GM12892 (cell line): ENCODE data around the gene DAP3.
"Not testable (repeated sequence)": the region's sequence is repeated elsewhere in the genome, so short reads cannot be mapped to it uniquely, and the experiment has no call there.

Source experiments
- DNase-seq: peaks from one replicate; pipeline ENCODE4 v3.0.0; 2011; ENCODE audit not compliant: insufficient read length
- FAIRE-seq: peaks from 2 replicates; lab custom pipeline; 2011; peaks lifted over from hg19 to GRCh38; lab: Jason Lieb, UNC
- POLR2A ChIP-seq: IDR thresholded peaks from 2 replicates; pipeline ENCODE4 v1.6.1; 2011; ENCODE audit warnings: low read depth, low read length, control low read depth
- POLR2AphosphoS5 ChIP-seq: IDR thresholded peaks from 2 replicates; pipeline ENCODE4 v1.6.1; 2011; ENCODE audit warnings: low read depth, low read length, control low read depth
- TAF1 ChIP-seq: IDR thresholded peaks from 2 replicates; pipeline ENCODE4 v1.6.1; 2011; ENCODE audit warnings: low read depth, mild to moderate bottlenecking, control low read depth, low read length, borderline replicate concordance

DAP3 gene

DNA sequence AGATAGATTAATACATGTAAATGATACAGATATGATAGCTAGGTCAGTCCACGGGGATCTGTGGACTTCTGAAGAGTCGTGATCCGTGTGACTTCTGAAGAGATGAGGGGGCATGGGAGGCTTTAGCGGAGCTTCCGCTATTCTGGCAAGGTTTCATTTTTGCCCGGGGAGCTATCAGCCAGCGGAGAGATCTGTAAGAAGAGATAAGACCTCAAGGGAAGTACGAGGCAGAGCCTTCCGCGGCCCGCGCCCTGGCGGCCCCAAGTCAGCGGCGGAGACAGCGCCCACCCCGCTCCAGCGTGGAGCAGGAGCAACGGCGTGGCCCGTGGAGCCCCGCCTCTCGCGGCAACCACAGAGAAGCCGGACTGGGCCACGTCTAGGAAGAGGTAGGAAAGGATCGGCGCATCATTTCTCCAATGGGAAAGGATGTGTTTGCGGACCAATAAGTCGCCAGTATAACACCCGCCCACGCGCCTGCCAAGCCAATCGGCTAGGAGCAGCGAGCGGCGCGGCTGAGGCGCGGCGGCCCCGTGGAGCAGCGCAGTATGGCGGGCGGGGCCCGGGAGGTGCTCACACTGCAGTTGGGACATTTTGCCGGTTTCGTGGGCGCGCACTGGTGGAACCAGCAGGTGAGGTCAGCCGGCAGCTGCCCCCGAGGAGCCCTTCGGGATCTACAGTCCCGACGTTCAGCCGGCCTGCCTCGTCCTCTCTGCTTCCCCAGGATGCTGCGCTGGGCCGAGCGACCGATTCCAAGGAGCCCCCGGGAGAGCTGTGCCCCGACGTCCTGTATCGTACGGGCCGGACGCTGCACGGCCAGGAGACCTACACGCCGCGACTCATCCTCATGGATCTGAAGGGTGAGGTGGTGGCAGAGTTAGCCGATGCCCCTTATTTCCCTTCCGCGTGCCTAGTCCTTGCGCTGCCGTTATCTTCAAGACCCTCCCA lies 56.7 kb downstream of the DAP3 start:
- TF ChIP-seq TAF1 (peak; percentile 70; the same call in 1 of the 2 replicates), POLR2AphosphoS5 (peak; percentile 87), POLR2A (peak; percentile 91)
- FAIRE-seq (peak; percentile 89), DNase-seq (peak; percentile 58)

DNA sequence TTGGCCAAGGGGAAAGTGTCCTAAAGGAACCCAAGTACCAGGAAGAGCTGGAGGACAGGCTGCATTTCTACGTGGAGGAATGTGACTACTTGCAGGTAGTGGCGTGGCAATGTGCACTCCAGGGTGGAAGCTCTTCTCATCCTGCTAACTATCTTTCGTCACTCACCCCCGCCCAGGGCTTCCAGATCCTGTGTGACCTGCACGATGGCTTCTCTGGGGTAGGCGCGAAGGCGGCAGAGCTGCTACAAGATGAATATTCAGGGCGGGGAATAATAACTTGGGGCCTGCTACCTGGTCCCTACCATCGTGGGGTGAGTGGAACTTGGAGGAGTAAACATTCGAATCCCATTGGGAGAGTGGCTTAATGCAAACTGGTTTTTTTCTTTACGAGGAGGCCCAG lies 58.7 kb downstream of the DAP3 start:
- DNase-seq, FAIRE-seq: not testable (repeated sequence)

DNA sequence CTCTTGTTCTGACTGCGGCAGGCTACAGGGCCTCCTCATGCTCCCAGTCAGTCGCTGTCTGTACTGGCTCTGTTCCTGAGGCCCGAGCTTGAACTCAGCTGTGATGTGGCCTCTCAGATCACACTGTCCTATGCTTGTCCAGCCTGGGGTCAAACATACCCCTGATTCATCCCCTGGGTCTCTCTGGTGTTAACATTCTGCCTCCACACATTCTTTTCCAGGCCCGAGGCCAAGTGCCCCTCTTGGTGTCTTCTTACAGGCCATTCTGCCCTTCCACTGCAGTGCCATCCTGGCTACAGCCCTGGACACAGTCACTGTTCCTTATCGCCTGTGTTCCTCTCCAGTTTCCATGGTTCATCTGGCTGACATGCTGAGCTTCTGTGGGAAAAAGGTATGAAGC lies 59.2 kb downstream of the DAP3 start:
- DNase-seq = not testable (repeated sequence)

DNA sequence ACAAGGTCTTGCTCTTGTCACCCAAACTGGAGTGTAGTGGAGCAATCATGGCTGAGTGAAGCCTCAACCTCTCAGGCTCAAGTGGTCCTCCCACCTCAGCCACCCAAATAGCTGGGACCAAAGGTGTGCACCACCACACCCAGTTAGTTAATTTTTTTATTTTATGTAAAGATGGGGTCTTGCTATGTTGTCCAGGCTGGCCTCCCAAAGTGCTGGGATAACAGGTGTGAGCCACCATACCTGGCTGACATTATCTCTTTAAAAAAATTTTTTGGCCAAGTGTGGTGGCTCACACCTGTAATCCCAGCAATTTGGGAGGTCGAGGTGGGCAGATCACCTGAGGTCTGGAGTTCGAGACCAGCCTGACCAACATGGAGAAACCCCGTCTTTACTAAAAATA lies 70.1 kb downstream of the DAP3 start:
- FAIRE-seq = not testable (repeated sequence)

More for the DNA sequence above, 59.2 kb downstream of the DAP3 start:
- FAIRE-seq = not testable (repeated sequence)

GRCh38 chr1:155759966-155760630 lies 71.2 kb downstream of the DAP3 start:
- FAIRE-seq = no peak
- no peak for DNase-seq
- TF ChIP-seq POLR2AphosphoS5 = no peak
- no peak for TF ChIP-seq POLR2A
- no peak for TF ChIP-seq TAF1

More for the DNA sequence above, 70.1 kb downstream of the DAP3 start:
- not testable (repeated sequence) for DNase-seq

GRCh38 chr1:155760751-155761475 lies 72.0 kb downstream of the DAP3 start:
- TF ChIP-seq POLR2A (no peak), POLR2AphosphoS5 (no peak), TAF1 (no peak)
- no peak for FAIRE-seq
- no peak for DNase-seq

DNA sequence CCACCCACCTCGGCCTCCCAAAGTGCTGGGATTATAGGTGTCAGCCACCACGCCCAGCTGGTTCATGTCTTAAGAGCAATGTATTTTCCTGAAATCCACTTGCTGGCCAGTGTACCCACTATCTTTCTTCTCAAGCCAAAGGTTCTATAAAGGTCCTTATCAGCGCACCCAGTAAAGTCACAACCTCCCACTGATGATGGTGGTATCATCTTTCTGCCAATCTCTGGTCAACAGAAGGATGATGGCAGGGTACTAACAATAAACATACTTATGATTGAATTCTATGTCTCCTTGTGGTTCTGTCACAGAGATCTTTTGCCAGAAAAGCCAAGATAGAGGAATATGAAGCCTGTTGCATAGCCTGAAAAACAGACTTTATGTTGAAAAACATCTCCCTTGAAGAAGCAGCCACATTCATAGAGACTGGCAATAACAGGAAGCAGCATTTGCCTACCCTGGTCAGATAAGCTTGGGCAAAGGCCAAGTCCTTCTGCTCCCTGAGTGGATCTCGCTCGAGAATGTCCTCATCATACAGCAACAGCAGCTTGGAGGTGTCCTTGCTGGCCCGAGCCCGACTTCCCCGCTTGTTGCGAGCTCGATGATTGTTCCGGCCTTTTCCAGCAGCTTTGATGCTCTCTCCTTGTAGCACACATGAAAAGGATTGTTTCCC lies 73.0 kb downstream of the DAP3 start:
- TF ChIP-seq POLR2AphosphoS5 = no peak
- TF ChIP-seq TAF1 = no peak
- no peak for TF ChIP-seq POLR2A
- DNase-seq (no peak), FAIRE-seq (no peak)

DNA sequence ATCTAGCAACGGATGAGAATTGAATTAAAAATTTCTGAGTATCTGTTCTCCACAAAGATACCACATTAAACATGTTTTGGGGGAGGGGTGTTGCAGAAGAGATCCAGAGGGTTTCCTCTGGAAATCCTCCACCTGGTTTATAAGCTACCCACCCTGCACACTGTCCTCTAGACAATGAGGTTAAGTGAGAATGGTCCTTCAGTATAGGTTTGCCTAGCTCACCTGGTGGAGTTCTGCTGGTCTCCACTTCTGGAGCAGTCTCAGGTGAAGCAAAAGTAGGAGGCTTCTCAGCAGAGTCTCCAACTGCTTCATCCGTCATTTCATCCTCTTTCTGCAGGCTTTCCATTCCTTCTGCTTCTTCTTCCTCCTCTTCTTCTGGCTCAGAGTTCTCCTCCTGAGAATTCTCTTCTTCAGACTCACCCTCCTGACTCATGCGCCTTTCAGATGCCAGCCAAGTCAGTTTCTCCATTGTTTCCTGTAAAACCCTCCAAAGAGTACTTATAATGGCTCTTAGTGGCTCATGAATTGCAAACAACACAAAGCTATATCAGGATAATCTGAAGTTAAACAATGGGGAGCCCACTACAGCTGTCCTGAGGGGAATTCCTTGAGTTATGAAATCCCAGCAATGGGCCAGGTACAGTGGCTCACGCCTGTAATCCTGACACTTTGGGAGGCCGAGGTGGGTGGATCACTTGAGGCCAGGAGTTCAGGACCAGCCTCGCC lies 74.4 kb downstream of the DAP3 start:
- not testable (repeated sequence) for DNase-seq, FAIRE-seq

DNA sequence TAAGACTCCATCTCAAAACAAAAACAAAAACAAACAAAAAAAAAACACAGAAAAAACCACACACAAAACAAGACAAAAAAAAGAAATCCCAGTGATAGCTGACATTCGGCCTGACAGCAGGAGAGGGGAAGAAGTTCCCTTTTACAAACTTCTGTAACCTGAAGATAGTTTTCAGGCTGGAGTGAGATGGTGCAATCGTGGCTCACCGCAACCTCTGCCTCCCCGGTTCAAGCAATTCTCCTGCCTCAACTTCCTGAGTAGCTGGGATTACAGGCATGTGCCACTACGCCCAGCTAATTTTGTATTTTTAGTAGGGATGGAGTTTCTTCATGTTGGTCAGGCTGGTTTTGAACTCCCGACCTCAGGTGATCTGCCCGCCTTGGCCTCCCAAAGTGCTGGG lies 75.1 kb downstream of the DAP3 start:
- not testable (repeated sequence) for DNase-seq, FAIRE-seq

DNA sequence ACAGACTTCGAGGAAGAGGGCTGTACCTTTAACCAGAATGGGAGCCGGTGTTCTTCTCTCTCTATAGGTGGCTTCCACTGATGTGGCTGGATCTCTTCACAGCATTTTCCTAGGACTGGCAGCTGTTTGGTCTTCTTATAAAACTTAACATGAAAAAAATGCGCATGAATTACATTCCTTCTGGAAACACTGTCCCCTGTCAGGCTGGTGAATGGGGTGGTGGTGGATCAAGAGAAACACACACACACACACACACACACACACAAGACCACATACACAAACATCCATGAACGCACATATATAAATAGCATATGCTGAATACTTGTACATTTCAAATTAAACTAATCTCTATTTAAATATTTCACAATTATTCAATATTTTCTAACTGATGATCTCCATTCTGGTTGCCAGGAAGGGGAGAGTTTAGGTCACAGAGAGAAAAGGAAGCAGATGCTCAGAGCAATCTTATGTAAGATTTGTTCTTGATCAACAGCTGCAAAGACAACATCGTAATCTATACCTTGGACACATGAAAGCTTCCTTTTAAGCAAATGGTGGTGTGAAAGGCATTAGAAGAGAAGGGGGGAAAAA lies 78.6 kb downstream of the DAP3 start:
- not testable (repeated sequence) for FAIRE-seq, DNase-seq

- no peak for FAIRE-seq
- no peak for DNase-seq
- TF ChIP-seq POLR2A (no peak), POLR2AphosphoS5 (no peak), TAF1 (no peak)
These were observed 80.4 kb downstream of the DAP3 start for GRCh38 chr1:155769257-155769656.
